HG03280 (cell line): ENCODE data around the gene RAB11FIP5.
"Not testable (repeated sequence)": the region's sequence is repeated elsewhere in the genome, so short reads cannot be mapped to it uniquely, and the experiment has no call there.

Experiments
- ATAC-seq: cut with Tn5 transposase; IDR thresholded peaks from one replicate; pipeline ENCODE4 v1.9.1; 2021; ENCODE audit warnings: mild to moderate bottlenecking, moderate library complexity; ENCODE audit not compliant: unreplicated experiment

Gene RAB11FIP5

DNA sequence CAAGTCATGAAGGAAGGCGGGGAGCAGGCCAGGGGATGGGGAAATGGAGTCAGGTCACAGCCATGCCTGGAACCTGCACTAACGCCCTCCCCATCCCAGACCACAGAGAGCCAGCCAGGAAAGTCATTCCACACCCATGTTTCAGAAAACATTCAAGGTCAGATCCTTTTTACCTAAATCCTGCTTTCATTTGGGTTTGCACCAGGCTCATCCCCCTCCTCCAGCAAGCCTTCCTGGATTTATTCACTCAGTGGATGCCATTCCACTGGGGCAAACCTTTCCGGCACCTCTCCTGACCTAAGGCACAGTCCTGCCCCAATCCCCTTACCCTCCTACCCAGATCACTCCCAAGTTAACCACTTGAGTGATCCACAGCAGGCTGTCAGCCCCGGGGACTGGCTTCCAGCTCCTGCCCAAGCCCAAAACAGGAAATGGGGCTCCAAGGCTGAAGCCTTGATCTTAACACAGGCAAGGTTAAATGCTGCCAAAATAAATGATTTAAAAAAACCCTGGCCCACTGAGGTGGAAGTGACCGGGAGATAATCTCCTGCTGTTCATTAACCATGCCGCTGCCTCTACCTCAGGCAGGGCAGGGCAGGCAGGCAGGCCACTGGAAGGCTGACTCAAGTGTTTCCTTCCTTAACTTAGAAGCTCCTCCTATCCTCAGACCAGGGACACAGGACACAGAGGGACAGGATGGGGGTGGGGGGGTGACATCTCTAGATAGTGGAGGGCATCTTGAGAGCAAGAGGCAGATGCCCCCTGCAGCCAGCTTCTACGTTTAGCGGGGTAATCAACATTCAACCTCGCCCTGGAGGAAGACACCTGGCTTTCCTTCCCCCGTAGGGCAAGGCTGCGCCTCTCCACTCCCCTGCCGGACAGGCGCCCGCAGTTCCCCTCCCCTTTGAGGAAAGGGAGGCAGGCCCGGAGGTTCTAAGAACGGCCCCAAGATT is 1.4 kb downstream of the RAB11FIP5 start:
- ATAC-seq = no peak

DNA sequence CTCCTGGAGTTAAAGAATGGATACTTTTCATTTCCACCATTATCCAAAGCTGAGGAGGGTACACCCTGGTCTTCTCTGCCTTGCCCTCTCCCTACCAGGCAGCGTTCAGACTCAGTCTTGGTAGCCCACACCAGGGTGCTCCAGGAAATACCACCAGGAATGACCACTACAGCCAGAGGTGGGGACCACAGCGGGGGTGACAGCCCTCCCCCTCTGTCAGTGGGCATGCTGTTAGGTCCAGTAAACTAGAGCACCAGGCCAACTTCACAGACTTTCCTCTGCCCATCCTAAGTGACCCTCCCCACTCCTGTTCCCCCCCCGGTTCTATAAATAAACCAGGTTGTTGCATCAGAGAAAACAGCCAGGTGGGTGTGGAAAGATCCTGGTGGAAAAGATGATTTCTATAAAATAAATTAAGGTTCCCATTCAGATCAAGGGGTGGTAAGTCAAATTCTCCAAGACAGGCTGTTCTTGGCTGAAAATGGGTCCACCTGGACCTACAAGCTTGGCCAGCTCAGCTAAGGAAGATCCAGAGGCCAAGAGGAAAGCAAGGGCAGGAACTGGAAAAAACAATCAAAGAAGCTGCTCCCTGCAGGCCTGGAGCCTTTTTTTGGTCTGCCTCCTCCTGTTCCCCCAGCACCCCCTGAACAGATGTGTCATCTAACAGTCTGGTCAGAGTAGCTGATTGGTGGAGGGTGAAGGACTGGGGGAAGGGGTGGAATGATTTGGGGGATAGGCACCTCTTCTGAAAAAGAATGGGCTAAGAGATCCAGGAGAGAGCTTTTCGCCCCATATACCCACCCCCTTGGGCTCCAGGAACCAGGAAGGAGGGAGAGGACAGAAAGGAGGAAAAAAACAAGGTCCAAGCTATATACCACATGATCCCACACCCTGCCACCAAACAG is 2.3 kb downstream of the RAB11FIP5 start:
- no peak for ATAC-seq

DNA sequence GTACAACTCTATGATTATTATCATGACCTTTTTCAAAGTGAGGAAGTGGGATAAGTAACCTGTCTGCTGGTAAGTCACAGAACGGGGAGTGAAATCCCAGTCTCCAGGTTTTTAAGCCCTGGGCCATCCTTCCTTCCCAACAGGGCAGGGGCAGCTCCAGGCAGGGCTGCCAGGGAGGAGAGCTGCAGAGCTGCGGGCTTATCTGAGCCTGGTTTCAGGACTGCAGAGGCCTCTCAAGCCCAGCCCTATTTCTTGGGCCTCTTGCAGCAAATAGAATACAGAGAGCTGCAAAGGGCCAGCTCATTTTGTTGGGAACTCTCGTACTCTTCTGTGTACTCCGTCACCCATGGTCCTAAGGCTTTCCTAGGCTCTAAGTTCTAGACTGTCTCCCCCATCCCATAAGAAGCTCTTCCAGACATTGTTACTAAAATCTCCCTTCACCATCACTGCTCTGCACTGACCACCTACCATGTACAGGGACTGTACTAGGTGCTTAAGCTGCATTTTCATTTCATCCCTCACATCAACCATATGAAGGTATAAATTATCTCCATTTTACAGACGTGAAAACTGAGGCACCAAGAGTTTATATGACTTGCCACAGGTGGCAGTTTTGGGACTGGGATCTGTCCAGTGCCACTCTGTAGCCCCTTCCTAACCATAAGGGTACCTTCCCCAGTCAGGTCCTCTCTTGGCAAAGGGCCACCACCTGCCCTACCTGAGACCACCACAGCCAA is 3.1 kb downstream of the RAB11FIP5 start:
- ATAC-seq = no peak

DNA sequence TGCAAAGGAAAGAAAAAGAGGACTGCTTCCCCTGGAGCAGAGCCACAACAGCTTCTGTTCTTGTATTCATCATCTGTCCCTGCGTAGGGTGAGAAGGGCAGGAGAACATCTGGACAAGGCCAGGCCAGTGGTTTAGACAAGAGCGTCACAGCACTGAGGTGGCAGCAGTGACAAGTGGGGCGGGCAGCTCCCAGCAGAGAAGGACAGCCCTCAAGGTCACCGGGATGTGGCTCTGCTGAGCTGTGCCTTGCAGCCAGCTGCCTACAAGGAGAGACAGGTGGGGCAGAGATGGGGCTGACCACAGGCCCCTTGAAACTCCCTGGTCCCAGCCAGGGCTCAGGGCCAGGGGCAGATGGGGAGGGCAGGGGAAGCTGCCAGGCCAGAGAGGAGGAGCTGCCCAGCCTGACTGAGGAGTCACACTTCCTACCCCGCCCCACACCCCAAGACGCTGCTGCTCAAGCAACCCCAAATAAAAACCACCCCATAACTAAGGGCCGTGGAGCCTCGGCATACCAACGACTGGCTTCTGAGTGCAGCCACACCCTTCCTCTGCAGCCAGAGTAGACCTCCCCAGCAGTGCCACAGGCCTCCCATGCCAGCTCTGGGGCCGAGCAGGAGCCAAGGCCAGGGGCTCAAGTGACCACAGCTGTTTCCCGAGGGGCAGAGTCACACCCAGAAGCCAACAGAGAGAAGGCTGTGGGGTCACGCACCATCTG is 5.4 kb downstream of the RAB11FIP5 start:
- no peak for ATAC-seq

DNA sequence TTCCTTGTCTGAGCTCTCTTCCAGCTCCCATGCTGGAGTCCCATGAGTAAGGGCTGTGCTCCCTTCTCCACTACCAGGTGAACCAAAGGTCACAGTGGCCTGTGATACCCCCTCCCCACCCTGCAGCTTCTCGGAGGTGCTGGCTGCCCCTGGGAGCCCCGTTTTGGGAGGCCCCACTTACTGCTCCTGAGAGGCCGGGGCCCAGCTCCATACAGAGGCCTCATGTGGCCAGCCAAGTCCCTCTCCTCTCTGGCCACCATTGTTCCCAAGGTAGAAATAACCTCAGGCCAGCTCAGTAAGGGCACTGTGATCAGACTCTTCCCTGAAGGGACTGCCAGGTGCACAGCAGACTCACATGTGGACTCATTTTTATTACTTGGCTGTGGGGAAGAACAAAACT is 6.0 kb downstream of the RAB11FIP5 start:
- no peak for ATAC-seq

DNA sequence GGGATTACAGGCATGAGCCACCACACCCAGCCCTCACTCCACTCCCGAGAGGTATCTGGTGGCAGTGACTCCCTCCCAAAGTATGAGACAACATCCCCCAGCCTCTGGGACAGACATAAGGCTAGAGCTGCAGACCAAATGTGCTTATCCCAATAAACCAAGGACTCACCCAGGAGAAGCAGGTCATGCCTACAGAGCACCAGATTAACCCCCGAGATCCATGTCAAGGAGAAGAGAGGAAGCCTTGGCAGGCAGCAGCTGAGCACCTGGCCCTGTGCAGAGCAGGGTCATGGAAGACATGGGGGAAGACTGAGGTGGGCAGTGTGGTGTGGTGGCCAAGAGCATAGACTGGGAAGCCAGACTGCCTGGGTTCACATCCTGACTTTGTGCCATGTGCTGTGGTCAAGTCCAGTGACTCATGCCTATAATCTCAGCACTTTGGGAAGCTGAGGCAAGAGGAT is 7.2 kb downstream of the RAB11FIP5 start:
- no peak for ATAC-seq

DNA sequence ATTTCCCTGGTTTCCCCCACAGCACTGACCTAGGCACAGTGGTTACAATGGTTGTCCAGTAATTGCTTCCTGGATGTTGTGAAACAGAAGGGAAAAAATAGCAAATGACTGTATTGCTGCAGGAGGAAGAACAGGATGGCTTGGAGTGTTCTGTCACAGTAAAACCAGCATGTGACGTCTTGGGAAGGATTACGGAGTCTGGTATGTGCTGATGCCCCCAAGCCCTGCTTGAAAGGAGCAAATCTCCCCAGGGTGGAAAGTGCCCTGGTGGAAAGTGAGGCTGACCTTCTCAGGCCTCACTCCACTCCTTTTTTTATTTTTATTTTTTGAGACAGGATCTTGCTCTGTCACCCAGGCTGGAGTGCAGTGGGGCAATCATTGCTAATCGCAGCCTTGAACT is 7.8 kb downstream of the RAB11FIP5 start:
- no peak for ATAC-seq

DNA sequence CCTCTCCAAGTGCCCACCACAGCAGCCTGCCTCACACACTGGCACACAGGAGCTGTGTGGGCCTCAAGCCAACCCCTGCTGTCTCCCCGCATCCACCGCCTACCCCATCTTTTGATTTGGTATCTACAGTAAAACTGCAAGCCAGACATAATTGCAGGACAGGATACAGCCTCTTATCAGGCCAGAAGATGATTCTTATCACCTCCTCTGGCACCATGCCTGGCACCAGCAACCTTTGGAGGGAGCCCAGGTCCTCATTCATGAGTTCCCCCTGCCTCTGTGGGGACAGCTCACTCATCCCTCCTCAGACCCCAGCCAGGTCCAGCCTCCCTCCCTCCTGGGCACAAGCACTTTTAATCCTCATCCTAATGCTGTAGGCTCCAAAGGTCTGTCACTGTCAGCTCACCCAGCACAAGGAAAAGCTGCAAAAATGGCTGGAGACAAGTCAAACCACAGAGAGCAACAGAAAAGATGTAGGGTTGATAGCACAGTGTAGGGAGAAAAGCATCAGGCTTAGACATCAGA is 9.7 kb downstream of the RAB11FIP5 start:
- ATAC-seq = no peak

DNA sequence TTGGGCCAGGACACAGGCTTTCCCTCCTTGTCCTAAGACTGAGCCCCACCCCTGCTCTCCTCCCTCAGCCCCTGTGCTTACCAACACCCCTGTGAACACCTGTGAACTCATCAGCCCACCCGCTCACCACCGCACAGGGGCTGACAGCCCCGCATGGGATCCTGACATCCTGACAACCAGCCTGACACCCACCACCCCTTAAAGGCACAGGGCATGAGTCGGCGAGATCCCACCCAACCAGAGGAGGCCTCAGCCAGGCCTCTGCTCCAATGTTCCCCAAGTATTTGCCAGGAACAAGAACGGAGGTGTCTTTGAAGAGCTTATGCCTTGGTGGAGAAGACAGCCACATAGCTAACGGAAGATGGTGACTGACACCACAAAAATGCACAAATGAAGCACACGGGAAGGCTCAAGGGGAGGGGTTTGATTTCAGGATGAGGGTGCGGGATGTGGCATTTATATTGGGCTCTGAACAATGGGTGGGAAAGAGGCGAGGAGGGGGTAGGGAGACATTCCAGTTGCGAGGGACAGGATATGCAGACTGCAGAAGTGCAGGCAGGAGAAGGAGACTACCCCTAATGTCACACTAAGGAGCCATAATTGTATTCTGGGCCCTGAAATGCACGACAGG is 11.0 kb downstream of the RAB11FIP5 start:
- no peak for ATAC-seq

DNA sequence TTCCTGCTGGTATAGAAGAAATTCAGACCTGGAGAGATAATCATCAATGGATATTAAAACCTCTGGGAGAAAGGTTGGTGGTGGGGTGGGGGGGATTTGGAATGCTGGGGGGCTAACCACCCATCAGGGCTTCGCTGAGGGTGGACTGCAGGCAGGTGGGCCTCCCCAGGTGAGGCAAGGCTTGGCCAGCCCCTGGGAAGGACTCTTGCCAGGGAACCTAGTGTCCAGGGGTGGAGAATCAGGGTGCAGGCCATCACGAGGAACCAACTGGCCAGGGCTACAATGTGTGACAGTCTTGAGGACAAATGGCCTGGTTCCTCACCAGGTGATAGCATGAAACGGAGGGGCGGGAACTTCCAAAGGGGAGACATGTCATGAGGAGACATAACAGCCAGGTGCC is 11.8 kb downstream of the RAB11FIP5 start:
- ATAC-seq = no peak

DNA sequence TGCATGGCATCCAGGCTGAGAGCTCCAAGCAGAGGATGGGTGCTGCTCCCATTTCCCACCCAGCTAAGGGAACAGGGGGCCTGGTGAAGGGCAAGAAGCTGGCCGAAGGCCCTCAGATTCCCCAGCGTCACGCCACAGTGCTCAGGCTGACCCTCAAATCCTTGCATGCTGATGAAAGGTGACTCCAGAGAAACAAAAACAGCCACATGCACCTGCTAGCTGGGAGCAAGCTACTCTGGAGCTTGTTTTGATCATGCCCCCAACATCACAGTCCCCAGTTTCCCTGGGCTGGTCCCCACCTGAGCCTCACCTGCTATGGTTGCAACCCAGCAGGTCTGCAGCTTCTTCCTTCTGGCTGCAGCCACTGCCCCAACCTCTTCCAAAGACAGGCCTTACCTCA is 13.3 kb downstream of the RAB11FIP5 start:
- ATAC-seq = no peak

DNA sequence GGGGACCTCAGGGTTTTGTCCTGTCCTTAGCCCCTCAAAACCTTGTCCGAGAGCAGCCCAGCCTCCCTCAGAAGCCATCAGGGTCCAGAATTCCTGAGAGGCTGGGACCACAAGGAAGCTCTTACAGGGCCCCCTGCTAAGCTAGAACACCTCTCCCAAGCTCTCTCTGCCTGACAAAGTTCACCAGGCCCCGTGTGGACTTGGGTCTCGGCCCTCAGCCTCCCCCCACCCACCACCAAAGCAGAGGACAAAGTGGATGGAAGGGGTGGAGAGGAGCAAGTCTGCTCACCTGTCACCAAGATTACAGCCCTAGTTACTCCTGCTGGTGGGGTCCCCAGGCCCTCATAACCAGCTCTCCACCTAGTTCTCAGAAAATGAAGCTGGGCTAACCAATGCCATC is 16.8 kb downstream of the RAB11FIP5 start:
- ATAC-seq = no peak

DNA sequence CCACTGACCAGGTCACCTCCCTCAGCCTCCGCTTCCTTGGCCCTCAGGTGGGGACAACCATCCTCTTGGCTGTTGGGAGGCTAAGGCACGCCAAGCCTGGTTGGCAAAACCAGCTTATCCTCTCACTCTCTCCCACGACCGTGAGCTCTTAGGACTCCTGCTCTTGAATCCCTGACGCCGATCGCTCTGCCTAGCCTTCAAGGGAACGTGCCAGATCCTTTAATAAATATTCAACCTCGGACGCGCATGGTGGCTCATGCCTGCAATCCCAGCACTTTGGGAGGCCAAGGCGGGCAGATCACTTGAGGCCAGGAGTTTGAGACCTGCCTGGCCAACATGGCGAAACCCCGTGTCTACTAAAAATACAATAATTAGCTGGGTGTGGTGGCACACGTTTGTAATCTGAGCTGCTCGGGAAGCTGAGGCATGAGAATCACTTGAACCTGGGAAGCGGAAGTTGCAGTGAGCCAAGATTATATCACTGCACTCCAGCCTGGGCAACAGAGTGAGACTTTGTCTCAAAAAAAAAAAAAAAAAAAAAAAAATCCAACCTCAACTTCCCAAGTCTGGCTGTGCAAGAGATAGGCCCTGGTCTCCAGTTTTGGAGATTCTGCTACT is 19.0 kb downstream of the RAB11FIP5 start:
- not testable (repeated sequence) for ATAC-seq

DNA sequence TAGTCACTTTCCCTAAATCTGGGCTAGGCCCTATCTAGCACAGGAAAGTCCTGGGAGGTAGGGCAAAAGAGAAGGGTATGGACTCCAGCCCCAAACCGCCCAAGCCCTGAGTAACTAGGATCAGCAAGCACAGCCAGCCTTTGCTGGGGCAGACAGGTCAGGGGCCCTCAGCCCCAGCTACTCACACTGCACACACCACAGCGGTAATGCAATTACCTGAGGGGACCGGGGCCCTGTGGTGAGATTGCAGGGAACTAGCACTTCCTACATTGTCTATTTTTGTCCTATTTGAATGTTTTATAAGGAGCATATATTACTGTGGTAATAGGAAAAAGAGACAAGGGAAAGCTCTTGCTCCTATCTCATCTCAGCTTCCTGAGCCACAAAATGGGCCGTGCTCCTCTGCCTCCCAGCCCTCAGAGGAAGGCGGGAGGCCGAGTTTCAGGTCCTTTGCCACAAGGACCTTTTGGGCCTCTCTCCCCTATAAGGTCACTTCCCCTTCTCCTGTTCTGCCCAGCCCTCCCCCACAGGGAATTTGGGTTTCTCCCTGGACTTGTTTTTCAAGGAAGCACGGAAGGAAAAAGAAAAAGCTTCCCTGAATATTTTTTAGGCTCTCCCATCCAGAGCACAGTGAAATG is 20.5 kb downstream of the RAB11FIP5 start:
- ATAC-seq = no peak

DNA sequence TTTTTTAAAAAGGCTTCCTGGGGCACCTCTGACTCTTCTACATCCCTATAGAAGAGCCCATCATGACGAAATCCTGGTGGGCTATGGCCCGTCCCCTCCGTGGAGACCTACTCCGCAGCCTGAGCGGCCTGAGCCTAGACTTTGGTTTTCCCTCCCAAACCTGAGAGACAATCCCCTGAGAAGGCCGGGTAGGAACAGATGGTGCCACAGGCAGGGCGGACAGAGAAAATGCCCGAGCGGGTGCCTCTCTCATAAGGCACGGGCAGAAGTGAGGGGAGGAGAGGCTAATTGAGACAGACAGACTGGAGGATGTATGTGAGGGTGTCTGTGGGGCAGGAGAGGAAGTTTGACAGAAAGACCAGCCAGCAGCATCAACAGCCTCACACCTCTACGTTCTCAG is 21.1 kb downstream of the RAB11FIP5 start:
- ATAC-seq = no peak

DNA sequence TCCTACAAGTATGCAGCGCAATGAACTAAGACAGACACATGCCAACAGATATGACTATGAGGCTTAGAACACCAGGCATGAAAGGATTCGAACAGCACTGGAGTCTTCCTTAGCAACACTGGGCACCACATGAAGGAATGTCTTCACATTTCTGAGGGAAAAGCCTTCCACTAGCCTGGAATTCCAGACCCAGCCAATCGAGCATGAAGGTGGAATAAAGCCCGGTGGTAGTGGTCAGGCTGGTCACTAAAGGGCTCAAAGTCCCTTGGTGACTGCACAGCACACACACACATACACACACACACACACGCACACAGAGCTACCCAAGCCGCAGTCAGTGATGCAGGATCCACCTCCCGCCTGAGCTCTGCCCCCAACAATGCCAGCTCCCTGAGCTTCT is 21.6 kb downstream of the RAB11FIP5 start:
- ATAC-seq = no peak

DNA sequence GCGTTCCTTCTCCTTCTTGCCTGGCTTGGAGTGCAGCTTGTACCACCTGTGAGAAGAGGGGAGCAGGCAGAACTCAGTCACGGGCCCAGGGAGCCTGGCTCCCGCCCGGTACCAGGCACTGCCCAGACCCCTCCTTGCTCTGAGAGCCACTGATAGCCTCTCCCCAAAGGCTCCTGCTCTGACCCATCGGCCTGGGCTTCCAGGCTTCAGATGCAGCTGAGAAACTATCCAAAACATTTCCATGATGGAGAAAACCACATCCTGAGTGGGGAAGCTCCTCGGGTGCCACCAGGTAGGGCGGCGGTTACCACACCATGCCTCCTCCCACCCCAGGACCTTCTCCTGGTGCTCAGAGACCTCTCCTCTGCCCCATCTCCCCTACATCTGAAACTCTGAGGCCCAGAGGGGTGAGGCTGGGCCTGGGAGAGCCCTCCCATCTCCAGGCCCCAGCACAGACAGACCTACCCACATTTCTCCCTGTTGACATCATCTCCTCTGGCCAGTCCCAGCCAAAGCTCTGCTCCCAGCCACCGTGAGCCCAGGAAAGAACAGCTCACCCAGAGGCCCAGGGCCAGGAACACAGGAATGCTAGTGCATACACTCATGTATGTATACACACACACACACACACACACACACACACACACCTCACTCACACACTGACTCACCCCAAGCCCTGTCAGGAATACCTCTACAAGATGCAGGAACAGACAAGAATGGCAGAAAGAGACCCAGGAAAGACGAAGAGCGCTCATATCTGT is 23.3 kb downstream of the RAB11FIP5 start:
- ATAC-seq = no peak

DNA sequence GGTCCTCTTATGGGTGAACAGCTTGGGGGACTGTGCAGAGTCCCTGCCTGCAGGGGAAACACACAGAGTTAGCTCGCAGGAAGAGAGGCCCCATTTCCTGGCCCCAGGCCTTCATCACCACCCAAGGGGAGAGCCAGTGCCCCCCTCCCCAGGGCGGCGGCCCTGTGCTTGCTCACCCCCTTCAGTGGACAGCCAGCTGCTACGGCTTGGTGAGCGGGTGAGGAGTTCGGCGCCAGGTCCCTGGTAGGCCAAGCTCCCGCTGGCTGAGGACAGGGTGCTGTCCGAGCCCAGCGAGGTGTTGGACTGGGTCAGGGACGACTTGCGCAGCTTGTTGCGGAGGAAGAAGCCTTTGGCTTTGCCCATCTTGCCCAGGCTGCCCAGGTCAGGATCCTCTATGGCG is 24.0 kb downstream of the RAB11FIP5 start:
- ATAC-seq = no peak
